ENCODE measurements around the gene PPM1M.

Gene PPM1M

GRCh38 chr3:52240886-52241370, 4.6 kb upstream of the PPM1M start:
- H3K9me3 Mint-ChIP-seq: no peaks in the 10 kb centered on the region
- peak; percentile 30 for DNase-seq
- H3K4me3 Mint-ChIP-seq: peak overlapping the region; percentile 98
- H3K36me3 Mint-ChIP-seq (ENCODE audit: low read depth): peaks cover 36% of the 10 kb centered on the region
- H3K4me1 Mint-ChIP-seq (ENCODE audit: low read depth): peaks cover 77% of the 10 kb centered on the region
- peak overlapping the region; percentile 95 for H3K27ac Mint-ChIP-seq
- no peaks in the 10 kb centered on the region for H3K27me3 Mint-ChIP-seq

DNA sequence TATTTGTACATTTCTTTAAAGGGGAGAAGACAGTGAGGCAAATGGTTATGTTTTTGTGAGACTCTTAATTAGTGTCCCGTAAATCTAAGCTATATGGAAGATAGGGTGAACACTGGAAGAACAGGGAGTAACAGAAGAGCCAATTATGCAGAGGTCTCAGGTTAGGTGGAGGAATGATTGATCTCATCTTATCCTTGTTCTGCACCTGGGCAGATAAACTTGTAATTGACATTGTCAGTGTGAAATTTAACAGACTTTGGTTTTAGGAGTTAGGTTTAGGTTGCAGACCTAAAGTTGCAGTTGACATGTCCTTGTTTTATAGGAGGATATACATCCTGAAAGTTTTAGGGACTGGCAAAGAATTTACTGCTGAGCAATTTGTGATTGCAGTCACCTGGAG, 3.5 kb upstream of the PPM1M start:
- peaks cover 77% of the 10 kb centered on the region for H3K4me1 Mint-ChIP-seq (ENCODE audit: low read depth)
- H3K4me3 Mint-ChIP-seq: peak overlapping the region; percentile 2
- peaks cover 44% of the 10 kb centered on the region for H3K36me3 Mint-ChIP-seq (ENCODE audit: low read depth)
- no peaks in the 10 kb centered on the region for H3K27me3 Mint-ChIP-seq
- DNase-seq: no peak
- H3K9me3 Mint-ChIP-seq: no peaks in the 10 kb centered on the region
- peak overlapping the region; percentile 71 for H3K27ac Mint-ChIP-seq

DNA sequence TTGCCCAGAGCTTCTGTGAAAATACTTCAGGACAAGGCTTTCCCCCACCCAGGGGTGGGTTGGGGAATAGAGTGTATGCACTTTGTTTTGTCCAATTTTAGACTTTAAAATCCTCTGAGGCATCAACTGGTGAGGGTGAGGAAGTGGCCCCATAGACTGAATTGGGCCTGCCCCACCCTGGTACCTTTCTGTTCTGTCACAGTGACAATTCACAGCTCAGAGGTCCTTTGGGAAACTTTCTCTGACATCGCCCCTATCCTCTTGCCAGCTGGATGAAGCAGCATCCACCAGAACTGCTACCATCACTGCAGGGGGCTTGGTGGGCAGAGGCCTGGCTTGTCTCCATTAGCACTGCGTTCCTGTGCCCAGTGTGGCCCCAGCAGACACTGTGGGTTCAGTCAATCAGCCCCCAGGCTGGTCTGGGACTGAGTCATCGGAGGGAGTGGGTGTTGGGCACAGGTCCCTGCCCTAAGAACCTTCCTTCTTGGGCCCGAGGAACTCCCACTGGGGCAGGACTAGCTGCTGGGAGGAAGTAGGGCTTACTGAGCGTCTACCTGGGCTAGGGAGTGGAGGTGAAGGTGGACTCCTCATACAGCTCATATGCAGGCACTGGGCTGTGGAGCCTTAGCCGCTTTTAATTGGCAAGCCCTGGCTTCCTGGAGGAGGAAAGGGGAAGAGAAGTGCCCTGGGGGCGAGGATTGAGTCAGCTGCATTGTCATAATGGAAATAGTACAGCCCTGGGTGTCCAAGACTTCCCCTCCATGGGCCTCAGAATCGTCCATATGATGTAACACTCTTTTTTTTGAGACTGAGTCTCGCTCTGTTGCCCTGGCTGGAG, 1.5 kb upstream of the PPM1M start:
- H3K36me3 Mint-ChIP-seq (ENCODE audit: low read depth): peaks cover 58% of the 10 kb centered on the region
- peak overlapping the region; percentile 95 for H3K27ac Mint-ChIP-seq
- H3K9me3 Mint-ChIP-seq: no peaks in the 10 kb centered on the region
- DNase-seq: peak; percentile 73
- H3K4me1 Mint-ChIP-seq (ENCODE audit: low read depth): peaks cover 81% of the 10 kb centered on the region
- no peaks in the 10 kb centered on the region for H3K27me3 Mint-ChIP-seq
- H3K4me3 Mint-ChIP-seq: peak overlapping the region; percentile 77

GRCh38 chr3:52246264-52246620, 683 bp downstream of the PPM1M start:
- no peak for DNase-seq
- Mint-ChIP-seq H3K27ac (peak overlapping the region; percentile 93), H3K9me3 (no peaks in the 10 kb centered on the region), H3K36me3 (ENCODE audit: low read depth) (peaks cover 61% of the 10 kb centered on the region), H3K27me3 (no peaks in the 10 kb centered on the region), H3K4me1 (ENCODE audit: low read depth) (peaks cover 85% of the 10 kb centered on the region), H3K4me3 (peak overlapping the region; percentile 90)

DNA sequence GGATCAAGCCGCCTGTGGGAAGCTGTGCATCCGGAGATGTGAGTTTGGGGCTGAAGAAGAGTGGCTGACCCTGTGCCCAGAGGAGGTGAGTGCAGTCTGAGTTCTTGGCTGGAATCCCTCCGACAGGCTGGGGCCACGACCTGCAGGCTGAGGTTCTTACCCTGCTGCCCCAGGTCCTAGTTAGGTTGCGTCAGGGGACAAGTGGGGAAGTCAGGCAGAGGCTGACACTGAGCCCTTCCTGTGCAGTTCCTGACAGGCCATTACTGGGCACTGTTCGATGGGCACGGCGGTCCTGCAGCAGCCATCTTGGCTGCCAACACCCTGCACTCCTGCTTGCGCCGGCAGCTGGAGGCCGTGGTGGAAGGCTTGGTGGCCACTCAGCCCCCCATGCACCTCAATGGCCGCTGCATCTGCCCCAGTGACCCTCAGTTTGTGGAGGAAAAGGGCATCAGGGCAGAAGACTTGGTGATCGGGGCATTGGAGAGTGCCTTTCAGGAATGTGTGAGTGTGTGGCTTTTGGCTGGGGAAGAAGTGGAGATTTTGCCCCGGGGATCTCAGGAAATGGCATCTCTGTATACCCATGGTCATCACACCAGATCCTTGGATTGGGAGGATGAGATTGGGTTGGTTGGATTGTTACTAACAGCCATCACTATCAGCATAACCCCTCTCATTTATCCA, 1.3 kb downstream of the PPM1M start:
- Mint-ChIP-seq H3K27ac (peak overlapping the region; percentile 93), H3K4me3 (peak overlapping the region; percentile 90), H3K9me3 (no peaks in the 10 kb centered on the region), H3K4me1 (ENCODE audit: low read depth) (peaks cover 87% of the 10 kb centered on the region), H3K27me3 (no peaks in the 10 kb centered on the region), H3K36me3 (ENCODE audit: low read depth) (peaks cover 67% of the 10 kb centered on the region)
- peak; percentile 58 for DNase-seq

GRCh38 chr3:52247409-52248164, 2.0 kb downstream of the PPM1M start:
- peak overlapping the region; percentile 90 for H3K4me3 Mint-ChIP-seq
- no peaks in the 10 kb centered on the region for H3K9me3 Mint-ChIP-seq
- peaks cover 72% of the 10 kb centered on the region for H3K36me3 Mint-ChIP-seq (ENCODE audit: low read depth)
- no peaks in the 10 kb centered on the region for H3K27me3 Mint-ChIP-seq
- H3K4me1 Mint-ChIP-seq (ENCODE audit: low read depth): peaks cover 87% of the 10 kb centered on the region
- peak; percentile 42 for DNase-seq
- peak overlapping the region; percentile 93 for H3K27ac Mint-ChIP-seq

GRCh38 chr3:52248165-52248541, 2.6 kb downstream of the PPM1M start:
- Mint-ChIP-seq H3K9me3 (no peaks in the 10 kb centered on the region), H3K36me3 (ENCODE audit: low read depth) (peaks cover 78% of the 10 kb centered on the region), H3K4me1 (ENCODE audit: low read depth) (peaks cover 89% of the 10 kb centered on the region), H3K27me3 (no peaks in the 10 kb centered on the region), H3K4me3 (peak overlapping the region; percentile 90), H3K27ac (peak overlapping the region; percentile 93)
- DNase-seq: peak; percentile 39

- Mint-ChIP-seq H3K27ac (peak overlapping the region; percentile 93), H3K27me3 (no peaks in the 10 kb centered on the region), H3K4me1 (ENCODE audit: low read depth) (peaks cover 89% of the 10 kb centered on the region), H3K9me3 (no peaks in the 10 kb centered on the region), H3K4me3 (peak overlapping the region; percentile 34), H3K36me3 (ENCODE audit: low read depth) (peaks cover 86% of the 10 kb centered on the region)
- DNase-seq: peak; percentile 39
Observed at GRCh38 chr3:52248816-52249547, 3.4 kb downstream of the PPM1M start.

DNA sequence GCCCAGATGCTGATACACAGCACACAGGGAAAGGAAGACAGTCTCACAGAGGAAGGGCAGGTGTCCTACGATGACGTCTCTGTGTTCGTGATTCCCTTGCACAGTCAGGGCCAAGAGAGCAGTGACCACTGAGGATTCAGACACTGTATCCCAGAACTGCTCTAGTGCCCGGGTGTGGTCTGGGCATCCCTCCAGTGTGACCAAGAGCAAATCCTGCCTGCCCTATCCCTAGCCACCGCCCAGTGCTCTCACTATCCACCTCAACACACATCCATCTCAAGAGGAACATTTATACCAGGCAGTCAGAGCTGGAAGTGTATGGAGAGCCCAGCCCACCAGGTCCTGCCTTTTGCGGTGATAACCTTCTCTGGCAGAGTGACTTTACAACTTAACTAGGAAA, 4.1 kb downstream of the PPM1M start:
- no peaks in the 10 kb centered on the region for H3K27me3 Mint-ChIP-seq
- peak; percentile 31 for DNase-seq
- peaks cover 90% of the 10 kb centered on the region for H3K36me3 Mint-ChIP-seq (ENCODE audit: low read depth)
- peaks cover 89% of the 10 kb centered on the region for H3K4me1 Mint-ChIP-seq (ENCODE audit: low read depth)
- H3K27ac Mint-ChIP-seq: peak overlapping the region; percentile 93
- H3K9me3 Mint-ChIP-seq: no peaks in the 10 kb centered on the region
- H3K4me3 Mint-ChIP-seq: no peak overlapping the region

- Mint-ChIP-seq H3K4me3 (no peak overlapping the region), H3K36me3 (ENCODE audit: low read depth) (peaks cover 91% of the 10 kb centered on the region), H3K27me3 (no peaks in the 10 kb centered on the region), H3K9me3 (no peaks in the 10 kb centered on the region), H3K4me1 (ENCODE audit: low read depth) (peaks cover 88% of the 10 kb centered on the region), H3K27ac (peak overlapping the region; percentile 93)
- peak; percentile 32 for DNase-seq
Observed at GRCh38 chr3:52250122-52250521, 4.6 kb downstream of the PPM1M start.

DNA sequence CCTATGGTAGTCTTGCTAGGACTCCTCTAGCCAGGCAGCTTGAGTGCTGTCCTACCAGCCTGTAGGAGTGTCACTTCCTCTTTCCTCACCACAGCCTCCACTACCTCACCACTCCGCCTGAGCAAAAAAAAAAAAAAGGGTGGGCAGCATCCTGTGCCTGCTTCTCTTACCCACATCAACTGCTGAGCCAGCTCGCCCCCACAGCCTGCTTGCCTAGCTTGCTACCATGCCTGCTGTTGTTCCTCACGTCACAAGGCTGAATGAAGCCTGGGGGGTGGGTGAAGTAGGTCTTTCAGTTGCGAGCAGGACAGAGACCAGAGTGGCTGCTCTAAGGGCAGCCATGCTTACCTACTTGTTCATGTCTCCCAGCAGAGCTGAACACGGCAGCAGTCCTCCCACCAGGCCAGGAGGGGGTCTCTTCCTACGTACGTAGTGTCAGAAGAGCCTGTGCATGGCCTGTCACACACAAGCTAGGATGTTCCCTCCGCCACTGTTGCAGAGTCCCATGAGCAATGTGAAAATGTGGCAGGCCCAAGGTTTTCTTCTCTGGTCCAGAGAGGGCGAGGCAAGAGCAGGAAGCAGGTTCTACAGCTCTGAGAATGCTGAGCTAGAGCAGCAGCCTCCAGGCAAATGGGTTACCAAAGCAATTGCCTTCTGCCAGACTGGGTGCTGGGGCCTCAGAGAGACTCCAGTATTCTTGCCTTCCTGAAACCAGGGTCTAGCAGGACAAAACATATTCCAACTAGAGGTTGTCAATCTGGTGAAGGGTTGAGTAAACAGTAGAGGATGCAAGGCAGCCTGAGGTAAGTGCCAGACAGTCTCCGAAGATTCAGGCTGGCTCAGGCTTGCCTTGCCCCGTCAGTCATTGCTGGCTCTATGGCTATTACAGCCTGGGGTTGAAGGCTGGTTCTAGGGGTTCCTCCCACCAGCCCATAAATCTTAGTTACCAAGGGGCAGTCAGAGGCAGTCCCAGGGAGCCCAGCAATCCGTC, 8.1 kb downstream of the PPM1M start:
- Mint-ChIP-seq H3K36me3 (ENCODE audit: low read depth) (peaks cover 100% of the 10 kb centered on the region), H3K4me3 (peak overlapping the region; percentile 74), H3K4me1 (ENCODE audit: low read depth) (peaks cover 95% of the 10 kb centered on the region), H3K9me3 (no peaks in the 10 kb centered on the region), H3K27ac (peak overlapping the region; percentile 98), H3K27me3 (no peaks in the 10 kb centered on the region)
- DNase-seq: peak; percentile 85

- no peak for DNase-seq
- Mint-ChIP-seq H3K27ac (peak overlapping the region; percentile 98), H3K27me3 (no peaks in the 10 kb centered on the region), H3K4me1 (ENCODE audit: low read depth) (peaks cover 95% of the 10 kb centered on the region), H3K9me3 (no peaks in the 10 kb centered on the region), H3K4me3 (peak overlapping the region; percentile 74), H3K36me3 (ENCODE audit: low read depth) (peaks cover 100% of the 10 kb centered on the region)
Observed at GRCh38 chr3:52254608-52255007, 9.0 kb downstream of the PPM1M start.

- H3K9me3 Mint-ChIP-seq: no peaks in the 10 kb centered on the region
- H3K27ac Mint-ChIP-seq: peak overlapping the region; percentile 98
- H3K4me1 Mint-ChIP-seq (ENCODE audit: low read depth): peaks cover 94% of the 10 kb centered on the region
Observed at GRCh38 chr3:52256159-52256558, 10.6 kb downstream of the PPM1M start.

More at GRCh38 chr3:52256159-52256558, 10.6 kb downstream of the PPM1M start:
- no peak for DNase-seq
- Mint-ChIP-seq H3K4me3 (no peak overlapping the region), H3K27me3 (no peaks in the 10 kb centered on the region), H3K36me3 (ENCODE audit: low read depth) (peaks cover 100% of the 10 kb centered on the region)
